Aorta (tissue), 4 donors: Measurements from ENCODE around the gene NRAP. TPM values are rescaled to one million over a fixed set of nuclear protein-coding genes. Genes with fewer than 3 reads are reported as not detected.

Experiments used
- polyA plus RNA-seq, 2 donors: library from polyadenylated mRNA; stranded (reverse); fragments of 200-250 nt; gene quantifications; one replicate each; pipeline ENCODE4 v1.2.3, GENCODE V29; 2013
- total RNA-seq, 2 donors: library from RNA; stranded (reverse); fragmentation: NEBNext Ultra II Directional; extraction: Animal tissue kit (Norgen Biotek cat#: 25700); gene quantifications; one replicate each; pipeline ENCODE4 v1.2.1, GENCODE V29; 2021
- donor health status: healthy with polysubstance abuse.
- donor health status: Bipolar disorder and iron deficiency.
- donor health status: DM: no; HTN: no; CAD: no.
- donor health status: DM: yes; HTN: yes; CAD: no.

NRAP gene
- total and polyA plus RNA-seq, 4 donors = 0.03 to 0.88 TPM; not detected in 2

Other genes starting within 250 kb of the NRAP start
- gene HABP2, start 111.0 kb downstream of the NRAP start, total RNA-seq = not detected
- not detected for gene HABP2, start 111.0 kb downstream of the NRAP start, polyA plus RNA-seq
- gene CASP7, start 15.9 kb upstream of the NRAP start, total RNA-seq = 10 to 100 TPM; 17.6 to 22.2 TPM
- gene CASP7, start 15.9 kb upstream of the NRAP start, polyA plus RNA-seq = 10 to 100 TPM; 16.5 to 35.2 TPM
- gene PLEKHS1, start 87.6 kb upstream of the NRAP start, total RNA-seq = under 1 TPM; 0.21 to 0.29 TPM
- gene PLEKHS1, start 87.6 kb upstream of the NRAP start, polyA plus RNA-seq = 1 to 10 TPM in 1 of 2 donors, under 1 TPM in 1; 0.03 to 4.1 TPM
- 1 to 10 TPM; 3.5 to 3.8 TPM for gene DCLRE1A, start 190.0 kb upstream of the NRAP start, total RNA-seq
- 1 to 10 TPM; 1.9 to 2.0 TPM for gene DCLRE1A, start 190.0 kb upstream of the NRAP start, polyA plus RNA-seq
- gene NHLRC2, start 190.6 kb upstream of the NRAP start, total RNA-seq = 10 to 100 TPM; 36.7 to 40.0 TPM
- gene NHLRC2, start 190.6 kb upstream of the NRAP start, polyA plus RNA-seq = 1 to 10 TPM; 2.4 to 5.2 TPM